ENCODE data around the gene DACT1.

The DACT1 gene

GRCh38 chr14:58663494-58664111 lies 25.8 kb downstream of the DACT1 start:
- H3K4me3 ChIP-seq = no peak overlapping the region
- H3K27ac ChIP-seq = no peak overlapping the region

GRCh38 chr14:58665773-58666500 lies 28.2 kb downstream of the DACT1 start:
- no peak overlapping the region for H3K4me3 ChIP-seq
- no peak overlapping the region for H3K27ac ChIP-seq

- Histone ChIP-seq H3K4me3 (no peak overlapping the region), H3K27ac (no peak overlapping the region)
Measured at GRCh38 chr14:58666737-58667136, 29.0 kb downstream of the DACT1 start.

GRCh38 chr14:58667900-58668299 lies 30.1 kb downstream of the DACT1 start:
- H3K27ac ChIP-seq = no peak overlapping the region
- H3K4me3 ChIP-seq = no peak overlapping the region

- Histone ChIP-seq H3K4me3 (no peak overlapping the region), H3K27ac (no peak overlapping the region)
Measured at GRCh38 chr14:58668848-58669480, 31.2 kb downstream of the DACT1 start.

- H3K4me3 ChIP-seq = no peak overlapping the region
- no peak overlapping the region for H3K27ac ChIP-seq
Measured at GRCh38 chr14:58669556-58670200, 31.9 kb downstream of the DACT1 start.

- H3K27ac ChIP-seq = no peak overlapping the region
- no peak overlapping the region for H3K4me3 ChIP-seq
Measured at GRCh38 chr14:58671024-58671423, 33.3 kb downstream of the DACT1 start.

- Histone ChIP-seq H3K27ac (no peak overlapping the region), H3K4me3 (no peak overlapping the region)
Measured at GRCh38 chr14:58671436-58671835, 33.7 kb downstream of the DACT1 start.

GRCh38 chr14:58673722-58674121 lies 36.0 kb downstream of the DACT1 start:
- Histone ChIP-seq H3K4me3 (no peak overlapping the region), H3K27ac (no peak overlapping the region)

- Histone ChIP-seq H3K27ac (no peak overlapping the region), H3K4me3 (no peak overlapping the region)
Measured at GRCh38 chr14:58677001-58677400, 39.2 kb downstream of the DACT1 start.

- no peak overlapping the region for H3K27ac ChIP-seq
- H3K4me3 ChIP-seq = no peak overlapping the region
Measured at GRCh38 chr14:58677517-58677916, 39.8 kb downstream of the DACT1 start.

GRCh38 chr14:58677996-58678395 lies 40.2 kb downstream of the DACT1 start:
- H3K27ac ChIP-seq = no peak overlapping the region
- no peak overlapping the region for H3K4me3 ChIP-seq

- H3K4me3 ChIP-seq = no peak overlapping the region
- no peak overlapping the region for H3K27ac ChIP-seq
Measured at GRCh38 chr14:58680698-58681097, 42.9 kb downstream of the DACT1 start.

GRCh38 chr14:58687232-58687795 lies 49.6 kb downstream of the DACT1 start:
- Histone ChIP-seq H3K27ac (no peak overlapping the region), H3K4me3 (no peak overlapping the region)

- Histone ChIP-seq H3K4me3 (no peak overlapping the region), H3K27ac (no peak overlapping the region)
Measured at GRCh38 chr14:58690801-58691516, 53.2 kb downstream of the DACT1 start.

- H3K27ac ChIP-seq = no peak overlapping the region
- no peak overlapping the region for H3K4me3 ChIP-seq
Measured at GRCh38 chr14:58693048-58693447, 55.3 kb downstream of the DACT1 start.

GRCh38 chr14:58695514-58695913 lies 57.8 kb downstream of the DACT1 start:
- no peak overlapping the region for H3K27ac ChIP-seq
- H3K4me3 ChIP-seq = no peak overlapping the region

- no peak overlapping the region for H3K4me3 ChIP-seq
- H3K27ac ChIP-seq = no peak overlapping the region
Measured at GRCh38 chr14:58697266-58697929, 59.6 kb downstream of the DACT1 start.

All from skin epidermis (tissue), 12 donors.